HG03558 (cell line): ENCODE results near the gene SHPK.

Experiments used
- ATAC-seq: cut with Tn5 transposase; IDR thresholded peaks from one replicate; pipeline ENCODE4 v1.9.1; 2021; ENCODE audit warnings: moderate number of reproducible peaks; ENCODE audit not compliant: unreplicated experiment; ENCODE audit errors: extremely low read depth

Gene SHPK, protein sequence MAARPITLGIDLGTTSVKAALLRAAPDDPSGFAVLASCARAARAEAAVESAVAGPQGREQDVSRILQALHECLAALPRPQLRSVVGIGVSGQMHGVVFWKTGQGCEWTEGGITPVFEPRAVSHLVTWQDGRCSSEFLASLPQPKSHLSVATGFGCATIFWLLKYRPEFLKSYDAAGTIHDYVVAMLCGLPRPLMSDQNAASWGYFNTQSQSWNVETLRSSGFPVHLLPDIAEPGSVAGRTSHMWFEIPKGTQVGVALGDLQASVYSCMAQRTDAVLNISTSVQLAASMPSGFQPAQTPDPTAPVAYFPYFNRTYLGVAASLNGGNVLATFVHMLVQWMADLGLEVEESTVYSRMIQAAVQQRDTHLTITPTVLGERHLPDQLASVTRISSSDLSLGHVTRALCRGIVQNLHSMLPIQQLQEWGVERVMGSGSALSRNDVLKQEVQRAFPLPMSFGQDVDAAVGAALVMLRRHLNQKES

DNA sequence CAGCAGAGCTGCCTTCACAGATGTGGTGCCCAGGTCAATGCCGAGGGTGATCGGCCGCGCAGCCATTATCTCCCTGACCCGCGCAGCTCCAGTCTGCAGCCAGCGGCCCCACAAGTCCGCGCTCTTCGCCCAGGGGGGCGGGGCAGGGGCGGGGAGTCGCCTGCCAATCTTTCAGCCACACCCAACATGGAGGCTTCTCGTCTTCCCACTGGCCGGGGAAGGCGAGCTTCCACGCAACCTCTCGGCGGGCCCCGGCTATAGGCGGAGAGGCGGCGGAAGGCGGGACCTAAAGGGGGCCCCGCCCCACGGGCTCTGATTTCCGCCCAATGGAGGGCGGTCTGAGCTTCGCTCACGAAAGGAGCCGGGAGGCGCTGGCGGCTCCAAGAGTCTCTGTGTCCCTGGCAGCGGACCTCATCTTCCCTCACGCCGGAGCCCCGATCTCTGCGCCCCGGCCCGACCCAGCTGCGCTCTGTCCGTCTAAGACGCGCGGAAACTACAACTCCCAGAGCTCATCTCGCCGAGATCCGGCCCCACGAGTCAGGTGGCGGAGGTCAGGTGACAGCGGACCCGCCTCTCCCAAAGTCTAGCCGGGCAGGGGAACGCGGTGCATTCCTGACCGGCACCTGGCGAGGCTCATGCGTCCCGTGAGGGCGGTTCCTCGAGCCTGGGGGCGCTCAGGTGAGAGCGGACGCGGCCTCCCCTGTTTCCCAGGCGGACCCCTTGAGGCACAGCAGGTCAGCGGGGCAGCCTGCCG lies at the start of gene SHPK, which contains the start of gene CTNS:
TSS of gene SHPK (minus strand) at position 97 of the 754 bp plus-strand sequence. CDS start at position 66, 31 bp downstream.
TSS of gene CTNS (plus strand) at position 607 of the 754 bp plus-strand sequence. CDS start 3,447 bp downstream, outside the sequence.
- peak; percentile 74 for ATAC-seq

DNA sequence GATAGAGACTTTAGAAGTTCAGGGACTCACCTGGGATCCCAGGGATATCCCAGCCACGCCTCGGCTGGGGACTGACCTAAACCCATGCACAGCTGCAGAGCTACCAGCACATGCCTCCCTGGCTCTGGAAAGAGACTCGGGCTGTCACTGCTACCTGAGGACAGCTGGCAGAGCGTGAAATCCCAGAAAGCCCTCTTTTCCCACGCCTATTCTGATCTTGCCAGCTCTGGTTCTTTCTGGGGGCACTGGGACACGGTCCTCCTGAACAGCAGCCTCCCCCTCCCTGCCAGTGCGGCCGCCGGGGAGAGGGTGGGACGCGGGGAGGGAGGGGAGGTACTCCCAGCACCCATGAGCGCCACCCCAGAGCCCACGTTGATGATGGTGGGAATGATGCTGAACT lies 49.1 kb upstream of the SHPK start:
- no peak for ATAC-seq

GRCh38 chr17:3683054-3683511 lies 47.0 kb upstream of the SHPK start:
- ATAC-seq: no peak

GRCh38 chr17:3682033-3682432 lies 46.0 kb upstream of the SHPK start:
- ATAC-seq: no peak

- no peak for ATAC-seq
Observed at GRCh38 chr17:3681565-3681964, 45.5 kb upstream of the SHPK start.

- ATAC-seq: no peak
Observed at GRCh38 chr17:3681057-3681456, 45.0 kb upstream of the SHPK start.

DNA sequence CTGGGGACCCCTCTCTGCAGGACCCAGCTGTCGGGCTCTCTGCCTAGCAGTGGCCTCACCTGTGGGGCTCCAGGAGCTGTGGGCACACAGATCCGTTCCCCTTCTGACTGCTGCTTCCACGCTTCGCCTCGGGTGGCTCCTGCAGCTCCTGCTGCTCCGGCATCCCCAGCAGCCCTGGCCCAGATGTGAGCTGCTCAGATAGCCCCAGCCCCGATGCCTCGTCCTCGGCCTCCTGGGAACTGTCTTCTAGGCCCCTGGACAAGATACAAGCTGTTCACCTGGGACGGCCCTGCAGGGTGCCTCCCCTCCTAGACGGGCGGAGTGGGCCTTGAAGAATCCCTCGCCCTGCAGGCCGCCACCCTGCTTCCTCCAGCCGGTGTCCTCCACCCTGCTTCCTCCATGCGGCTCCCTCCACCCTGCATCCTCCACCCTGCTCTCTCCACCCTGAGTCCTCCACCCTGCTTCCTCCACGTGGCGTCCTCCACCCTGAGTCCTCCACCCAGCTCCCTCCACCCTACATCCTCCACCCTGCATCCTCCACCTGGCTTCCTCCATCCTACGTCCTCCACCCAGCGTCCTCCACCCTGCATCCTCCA lies 43.6 kb upstream of the SHPK start:
- no peak for ATAC-seq

DNA sequence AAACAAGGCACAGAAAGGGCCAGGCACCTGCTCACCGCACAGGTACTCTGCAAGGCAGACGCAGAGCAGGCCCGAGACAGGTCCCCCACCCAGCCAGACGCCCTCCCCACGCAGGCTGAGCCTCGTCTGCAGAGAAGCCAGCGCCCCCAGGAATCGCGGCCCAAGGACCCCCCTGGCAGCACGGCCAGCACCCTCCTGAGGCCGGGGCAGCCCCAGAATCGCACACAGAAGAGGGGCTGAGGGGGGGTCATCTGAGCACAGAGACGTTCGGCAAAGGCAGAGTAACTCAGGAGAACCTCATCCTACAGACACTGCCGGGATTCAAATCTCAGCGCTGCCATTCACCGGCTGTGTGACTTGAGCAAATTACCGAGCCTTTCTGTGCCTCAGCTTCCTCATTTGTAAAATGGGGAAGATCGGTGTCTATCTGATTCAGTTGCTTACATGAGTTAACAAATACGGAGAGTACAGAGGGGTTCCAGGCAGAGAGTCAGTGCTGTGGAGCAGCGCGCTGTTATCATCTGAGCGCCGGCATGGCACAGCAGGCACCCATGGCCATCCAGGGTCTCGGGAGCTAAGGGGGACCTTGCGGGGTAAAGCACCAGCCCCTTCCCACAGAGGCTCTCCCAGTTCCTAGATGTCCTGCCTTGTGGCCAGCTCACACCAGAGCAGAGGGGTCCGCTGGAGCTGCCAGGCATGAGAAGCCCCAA lies 42.9 kb upstream of the SHPK start:
- ATAC-seq: no peak

DNA sequence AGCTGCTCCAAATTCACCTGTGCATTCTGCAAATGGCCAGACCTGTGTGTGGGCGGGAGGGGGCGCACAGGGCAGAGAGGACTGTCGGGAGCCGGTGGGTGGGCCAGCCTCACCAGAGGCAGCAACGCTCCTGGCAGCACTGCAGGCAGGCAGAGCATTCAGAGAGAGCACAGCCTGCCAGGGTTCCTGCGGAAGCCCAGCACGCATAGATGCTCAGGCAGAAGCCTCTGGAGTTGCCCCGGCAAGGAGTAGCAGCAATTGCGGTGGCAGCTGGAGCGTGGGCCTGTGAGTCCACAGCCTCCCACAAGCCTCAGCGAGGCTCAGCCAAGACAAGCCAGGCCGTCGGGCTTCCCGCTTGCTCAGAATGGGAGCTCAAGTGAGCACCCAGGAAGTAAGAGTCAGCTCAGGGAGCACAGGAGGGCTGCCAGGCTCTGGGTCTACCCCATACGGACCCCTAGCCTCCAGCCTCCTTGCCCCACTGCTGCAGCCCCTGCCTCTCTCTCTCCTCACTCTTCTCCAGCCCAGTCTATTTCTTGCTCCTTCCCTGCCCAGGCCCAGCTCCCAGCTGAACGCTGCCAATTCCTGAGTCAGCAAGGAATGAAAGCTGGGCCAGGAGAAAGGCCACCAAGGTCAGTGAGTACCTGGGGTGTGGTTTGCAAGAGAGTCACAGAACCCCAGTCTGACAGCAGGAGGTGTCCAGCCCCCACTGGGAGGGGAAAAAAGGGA lies 42.2 kb upstream of the SHPK start:
- ATAC-seq: no peak

- no peak for ATAC-seq
Observed at GRCh38 chr17:3675886-3676285, 39.8 kb upstream of the SHPK start.

DNA sequence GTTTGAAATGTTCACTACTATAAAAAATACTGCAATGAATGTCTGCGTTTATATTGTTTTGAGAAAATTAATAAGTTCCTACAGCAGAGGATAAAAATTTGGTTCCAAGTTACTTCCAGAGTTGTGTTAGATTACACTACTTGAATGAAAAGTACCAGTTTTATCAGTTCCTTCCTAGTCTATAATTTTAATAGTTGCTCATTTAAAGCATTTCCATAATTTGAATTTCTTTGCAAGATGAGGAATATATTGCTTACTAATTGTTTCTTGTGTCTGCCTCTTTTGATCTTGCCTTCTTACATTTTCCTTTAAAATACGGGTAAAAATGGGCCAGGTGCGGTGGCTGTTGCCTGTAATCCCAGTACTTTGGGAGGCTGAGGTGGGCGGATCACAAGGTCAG lies 36.5 kb upstream of the SHPK start:
- no peak for ATAC-seq

- no peak for ATAC-seq
Observed at GRCh38 chr17:3669548-3669947, 33.5 kb upstream of the SHPK start.

DNA sequence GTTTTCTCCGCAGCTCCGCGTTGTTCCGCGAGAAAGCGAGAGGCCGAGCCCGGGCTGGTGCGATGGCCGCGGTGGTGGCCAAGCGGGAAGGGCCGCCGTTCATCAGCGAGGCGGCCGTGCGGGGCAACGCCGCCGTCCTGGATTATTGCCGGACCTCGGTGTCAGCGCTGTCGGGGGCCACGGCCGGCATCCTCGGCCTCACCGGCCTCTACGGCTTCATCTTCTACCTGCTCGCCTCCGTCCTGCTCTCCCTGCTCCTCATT lies 33.0 kb upstream of the SHPK start:
- ATAC-seq: no peak

DNA sequence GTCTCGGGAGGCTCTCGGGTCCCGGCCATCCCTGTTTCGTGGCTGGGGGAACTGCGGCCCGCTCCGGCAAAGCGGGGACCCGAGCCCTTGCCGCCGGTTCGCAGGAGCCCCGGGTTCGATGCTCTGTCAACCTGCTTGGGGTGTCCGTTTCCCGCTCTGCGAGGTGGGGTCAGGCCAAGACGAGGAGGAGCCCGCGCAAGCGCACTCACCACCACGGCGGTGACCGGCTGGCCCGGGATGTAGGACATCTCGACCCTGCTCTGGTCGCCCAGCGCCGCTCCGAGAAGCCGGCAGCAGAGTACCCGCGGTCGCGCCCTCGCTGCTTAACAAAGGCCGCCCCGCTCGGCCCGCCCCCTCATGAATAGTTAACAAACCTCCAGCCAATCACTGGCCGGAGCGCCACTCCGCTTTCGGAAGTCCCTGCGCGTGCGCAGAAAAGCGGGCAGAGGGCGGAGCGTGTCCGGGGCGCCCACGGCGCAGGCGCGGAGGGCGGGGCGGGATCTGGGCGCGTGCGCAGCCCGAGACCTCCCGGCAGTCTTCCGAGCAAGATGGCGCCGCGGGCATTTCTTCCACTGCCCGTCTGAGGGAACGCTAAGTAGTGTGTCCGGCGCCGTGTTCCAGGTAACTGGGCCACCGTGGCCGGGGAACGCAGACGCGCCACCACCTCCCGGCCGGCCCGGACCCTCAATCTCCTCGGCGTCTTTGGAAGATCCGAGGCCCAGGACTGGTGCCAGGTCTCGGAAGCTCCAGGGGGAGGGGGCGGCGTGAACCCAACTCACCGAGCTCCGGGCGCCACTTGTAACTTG lies 32.4 kb upstream of the SHPK start, which contains the start of the genes EMC6 and TAX1BP3:
TSS of gene EMC6 (plus strand) at position 534 of the 806 bp plus-strand sequence. CDS start 335 bp downstream, outside the sequence.
TSS of gene TAX1BP3 (minus strand) at position 300 of the 806 bp plus-strand sequence. CDS start at position 248, 52 bp downstream.
- ATAC-seq: no peak

GRCh38 chr17:3667366-3668278 lies 31.6 kb upstream of the SHPK start:
- no peak for ATAC-seq

- no peak for ATAC-seq
Observed at GRCh38 chr17:3666516-3666915, 30.5 kb upstream of the SHPK start.

GRCh38 chr17:3665834-3666233 lies 29.8 kb upstream of the SHPK start:
- no peak for ATAC-seq
